ENCODE results near the gene CMTM3. TPM values are rescaled to one million over a fixed set of nuclear protein-coding genes. Genes with fewer than 3 reads are reported as not detected.
"Not testable (repeated sequence)": the region's sequence is repeated elsewhere in the genome, so short reads cannot be mapped to it uniquely, and the experiment has no call there.

CMTM3 gene
- polyA plus RNA-seq, 1 donor (not counting 4 experiments of a cell fraction or from before 2014, with no cell fraction given): 15.7 TPM

- Histone ChIP-seq H3K36me3 (ENCODE audit: control insufficient read depth in 2 of 2, extremely low read depth in 1 of 2, insufficient read depth in 2 of 2, low read length in 2 of 2) (peaks cover 25 to 28% of the 10 kb centered on the region in 2 experiments), H3K4me3 (ENCODE audit: control insufficient read depth in 2 of 3, extremely low read depth in 1 of 3, insufficient read depth in 2 of 3, low read depth in 1 of 3, low read length in 3 of 3) (no peak overlapping the region), H3K27ac (ENCODE audit: control insufficient read depth, insufficient read depth, low read length) (no peak overlapping the region), H3K9me1 (ENCODE audit: control insufficient read depth, extremely low read depth, insufficient read depth, low read length) (no peaks in the 10 kb centered on the region), H3K4me2 (ENCODE audit: control insufficient read depth, extremely low read depth, insufficient read depth, low read depth, low read length) (no peak overlapping the region), H4K20me1 (ENCODE audit: control insufficient read depth, extremely low read depth, insufficient read depth, low read length) (no peaks in the 10 kb centered on the region), H3K4me1 (ENCODE audit: control insufficient read depth, extremely low read depth, insufficient read depth, low read length) (peaks cover 19% of the 10 kb centered on the region), H3K9me3 (ENCODE audit: control insufficient read depth, low read depth, low read length) (no peaks in the 10 kb centered on the region), H3K79me2 (ENCODE audit: control insufficient read depth, insufficient read depth, low read length) (peaks cover 6% of the 10 kb centered on the region), H2AFZ (ENCODE audit: control insufficient read depth, low read length) (no peak overlapping the region), H3K27me3 (ENCODE audit: control insufficient read depth, extremely low read depth, insufficient read depth, low read length) (no peaks in the 10 kb centered on the region), H3K9ac (ENCODE audit: control insufficient read depth, extremely low read depth, insufficient read depth, low read length) (no peak overlapping the region)
- no peak for TF ChIP-seq CTCF (optimal IDR thresholded peaks at IDR 0.05 in 1 of 3, IDR thresholded peaks at IDR 0.05 in 1 of 3, conservative IDR thresholded peaks at IDR 0.05 in 1 of 3; ENCODE audit: extremely low read depth in 1 of 3, insufficient read depth in 2 of 3, low read length in 3 of 3)
- TF ChIP-seq EZH2 (IDR thresholded peaks at IDR 0.05; ENCODE audit: low read length): no peak
- DNase-seq (ENCODE audit: low read depth, low spot score) (no peak), FAIRE-seq (no peak)
- dilution Hi-C loops (cut with MboI; ENCODE audit: extremely low pct_ligation_motif_present, low sequenced_read_pairs): no loop called here
Observed at GRCh38 chr16:66610111-66610820, 5.8 kb downstream of the CMTM3 start.

- H2AFZ ChIP-seq (ENCODE audit: control insufficient read depth, low read length); H3K9ac ChIP-seq (ENCODE audit: control insufficient read depth, extremely low read depth, insufficient read depth, low read length); H3K9me3 ChIP-seq (ENCODE audit: control insufficient read depth, low read depth, low read length); H3K27me3 ChIP-seq (ENCODE audit: control insufficient read depth, extremely low read depth, insufficient read depth, low read length); H4K20me1 ChIP-seq (ENCODE audit: control insufficient read depth, extremely low read depth, insufficient read depth, low read length); H3K9me1 ChIP-seq (ENCODE audit: control insufficient read depth, extremely low read depth, insufficient read depth, low read length); H3K79me2 ChIP-seq (ENCODE audit: control insufficient read depth, insufficient read depth, low read length); H3K4me3 ChIP-seq (ENCODE audit: control insufficient read depth in 2 of 3, extremely low read depth in 1 of 3, insufficient read depth in 2 of 3, low read depth in 1 of 3, low read length in 3 of 3); H3K4me2 ChIP-seq (ENCODE audit: control insufficient read depth, extremely low read depth, insufficient read depth, low read depth, low read length); DNase-seq (ENCODE audit: low read depth, low spot score); H3K4me1 ChIP-seq (ENCODE audit: control insufficient read depth, extremely low read depth, insufficient read depth, low read length); FAIRE-seq; dilution Hi-C loops (cut with MboI; ENCODE audit: extremely low pct_ligation_motif_present, low sequenced_read_pairs); H3K27ac ChIP-seq (ENCODE audit: control insufficient read depth, insufficient read depth, low read length): not testable (repeated sequence)
- peaks cover 24 to 31% of the 10 kb centered on the region in 2 experiments for H3K36me3 ChIP-seq (ENCODE audit: control insufficient read depth in 2 of 2, extremely low read depth in 1 of 2, insufficient read depth in 2 of 2, low read length in 2 of 2)
Observed at GRCh38 chr16:66611911-66612310, 7.4 kb downstream of the CMTM3 start.

GRCh38 chr16:66612422-66612821, 7.9 kb downstream of the CMTM3 start:
- H3K79me2 ChIP-seq (ENCODE audit: control insufficient read depth, insufficient read depth, low read length): no peaks in the 10 kb centered on the region
- FAIRE-seq (no peak), DNase-seq (ENCODE audit: low read depth, low spot score) (no peak)
- H3K4me2 ChIP-seq (ENCODE audit: control insufficient read depth, extremely low read depth, insufficient read depth, low read depth, low read length): no peak overlapping the region
- no peak overlapping the region for H2AFZ ChIP-seq (ENCODE audit: control insufficient read depth, low read length)
- dilution Hi-C loops (cut with MboI; ENCODE audit: extremely low pct_ligation_motif_present, low sequenced_read_pairs): no loop called here
- TF ChIP-seq EZH2 (IDR thresholded peaks at IDR 0.05; ENCODE audit: low read length) (no peak), CTCF (optimal IDR thresholded peaks at IDR 0.05 in 1 of 3, IDR thresholded peaks at IDR 0.05 in 1 of 3, conservative IDR thresholded peaks at IDR 0.05 in 1 of 3; ENCODE audit: extremely low read depth in 1 of 3, insufficient read depth in 2 of 3, low read length in 3 of 3) (no peak)
- no peaks in the 10 kb centered on the region for H3K9me1 ChIP-seq (ENCODE audit: control insufficient read depth, extremely low read depth, insufficient read depth, low read length)
- peaks cover 22 to 31% of the 10 kb centered on the region in 2 experiments for H3K36me3 ChIP-seq (ENCODE audit: control insufficient read depth in 2 of 2, extremely low read depth in 1 of 2, insufficient read depth in 2 of 2, low read length in 2 of 2)
- H3K9ac ChIP-seq (ENCODE audit: control insufficient read depth, extremely low read depth, insufficient read depth, low read length): no peak overlapping the region
- no peaks in the 10 kb centered on the region for H4K20me1 ChIP-seq (ENCODE audit: control insufficient read depth, extremely low read depth, insufficient read depth, low read length)
- no peak overlapping the region for H3K27ac ChIP-seq (ENCODE audit: control insufficient read depth, insufficient read depth, low read length)
- H3K27me3 ChIP-seq (ENCODE audit: control insufficient read depth, extremely low read depth, insufficient read depth, low read length): no peaks in the 10 kb centered on the region
- H3K9me3 ChIP-seq (ENCODE audit: control insufficient read depth, low read depth, low read length): no peaks in the 10 kb centered on the region
- H3K4me1 ChIP-seq (ENCODE audit: control insufficient read depth, extremely low read depth, insufficient read depth, low read length): peaks cover 9% of the 10 kb centered on the region
- H3K4me3 ChIP-seq (ENCODE audit: control insufficient read depth in 2 of 3, extremely low read depth in 1 of 3, insufficient read depth in 2 of 3, low read depth in 1 of 3, low read length in 3 of 3): no peak overlapping the region
